DND-41 (cell line): ENCODE data around the gene C2CD2.

Source experiments
- ATAC-seq: fragments of 200-7000 bp; cut with Tn5 transposase; 3 replicates; pipeline ENCODE4 v1.9.1; 2021; ENCODE audit warnings: low read depth; ENCODE audit not compliant: insufficient read depth
- DNase-seq: peaks from one replicate; pipeline ENCODE4 v3.0.0-alpha.2; 2020
- H2AFZ ChIP-seq: 2 replicates; pipeline ENCODE4 v1.6.0; 2012; ENCODE audit warnings: low read depth, low read length
- H3K27ac ChIP-seq: 2 replicates; pipeline ENCODE4 v1.5.1; 2012; ENCODE audit warnings: low read length, inconsistent platforms
- H3K27me3 ChIP-seq: fragments of 200-600 bp; sonication (generic); 2 replicates; pipeline ENCODE4 v1.6.0; 2012; ENCODE audit warnings: low read length, mild to moderate bottlenecking, inconsistent platforms; ENCODE audit not compliant: insufficient read depth, poor library complexity
- H3K36me3 ChIP-seq: 2 replicates; pipeline ENCODE4 v1.5.1; 2012; ENCODE audit warnings: low read length, inconsistent platforms; ENCODE audit not compliant: insufficient read depth
- H3K4me1 ChIP-seq: 2 replicates; pipeline ENCODE4 v1.5.1; 2012; ENCODE audit warnings: mild to moderate bottlenecking, low read length; ENCODE audit not compliant: insufficient read depth
- H3K4me2 ChIP-seq: 2 replicates; pipeline ENCODE4 v1.6.0; 2012; ENCODE audit warnings: mild to moderate bottlenecking, moderate library complexity, low read length, inconsistent platforms; ENCODE audit not compliant: insufficient read depth
- H3K4me3 ChIP-seq, 2 experiments: fragments of 200-600 bp in 1 of 2; shearing (Covaris generic) in 1 of 2; 2 replicates each; pipeline ENCODE4 v1.5.1; 2012 to 2016; ENCODE audit warnings: inconsistent platforms in 2 of 2, low read length in 2 of 2, mild to moderate bottlenecking in 2 of 2, low read depth in 1 of 2, moderate library complexity in 1 of 2
- H3K79me2 ChIP-seq: 2 replicates; pipeline ENCODE4 v1.6.0; 2012; ENCODE audit warnings: low read length, inconsistent platforms; ENCODE audit not compliant: insufficient read depth
- H3K9ac ChIP-seq: 2 replicates; pipeline ENCODE4 v1.6.0; 2012; ENCODE audit warnings: low read depth, mild to moderate bottlenecking, inconsistent platforms, low read length, moderate library complexity
- H3K9me3 ChIP-seq: 2 replicates; pipeline ENCODE4 v1.5.1; 2012; ENCODE audit warnings: low read length, moderate library complexity, mild to moderate bottlenecking, inconsistent platforms; ENCODE audit not compliant: insufficient read depth, severe bottlenecking
- H4K20me1 ChIP-seq: 2 replicates; pipeline ENCODE4 v1.6.0; 2012; ENCODE audit warnings: low read length; ENCODE audit not compliant: insufficient read depth
- EZH2 ChIP-seq: IDR thresholded peaks from 3 replicates; pipeline ENCODE4 v1.6.1; 2012; ENCODE audit warnings: borderline replicate concordance, low read depth, mild to moderate bottlenecking, moderate library complexity, low read length, inconsistent platforms; ENCODE audit not compliant: severe bottlenecking
- TF ChIP-seq, protein P1 (sequence below): IDR thresholded peaks from 2 replicates; pipeline ENCODE4 v1.5.1; 2012; ENCODE audit warnings: borderline replicate concordance, low read length, moderate library complexity, mild to moderate bottlenecking; ENCODE audit not compliant: poor library complexity, severe bottlenecking; ENCODE audit errors: extremely low read depth

C2CD2 gene

DNA sequence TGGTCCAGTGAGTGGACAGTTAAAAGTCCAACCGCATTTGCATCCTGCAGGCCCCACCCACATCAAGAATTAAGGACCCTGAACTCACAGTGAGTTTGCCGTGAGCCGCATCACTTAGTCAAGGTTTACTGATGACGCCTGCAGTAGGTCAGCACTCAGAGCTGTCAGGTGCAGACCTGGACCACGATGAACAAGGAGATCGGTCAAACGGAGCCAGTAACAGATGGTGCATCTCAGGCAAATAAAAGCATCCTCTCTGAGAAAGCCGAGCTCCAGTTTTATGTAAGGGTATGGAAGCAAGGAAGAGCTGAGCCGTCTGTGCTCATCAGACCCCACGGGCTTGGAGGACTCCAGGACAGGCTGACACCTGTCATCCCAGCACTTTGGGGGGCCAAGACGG is 79.2 kb downstream of the C2CD2 start:
- no peak for DNase-seq
- Histone ChIP-seq H3K36me3 (peaks cover 26% of the 10 kb centered on the region), H3K4me3 (no peak overlapping the region), H3K4me2 (no peak overlapping the region), H3K9ac (no peak overlapping the region), H3K27ac (no peak overlapping the region), H4K20me1 (peaks cover 19% of the 10 kb centered on the region; the same call in 1 of the 2 replicates), H3K79me2 (peaks cover 86% of the 10 kb centered on the region), H3K9me3 (no peaks in the 10 kb centered on the region), H3K27me3 (no peaks in the 10 kb centered on the region), H2AFZ (no peak overlapping the region), H3K4me1 (peaks cover 21% of the 10 kb centered on the region)
- no peak for TF ChIP-seq EZH2
- TF ChIP-seq, protein P1, sequence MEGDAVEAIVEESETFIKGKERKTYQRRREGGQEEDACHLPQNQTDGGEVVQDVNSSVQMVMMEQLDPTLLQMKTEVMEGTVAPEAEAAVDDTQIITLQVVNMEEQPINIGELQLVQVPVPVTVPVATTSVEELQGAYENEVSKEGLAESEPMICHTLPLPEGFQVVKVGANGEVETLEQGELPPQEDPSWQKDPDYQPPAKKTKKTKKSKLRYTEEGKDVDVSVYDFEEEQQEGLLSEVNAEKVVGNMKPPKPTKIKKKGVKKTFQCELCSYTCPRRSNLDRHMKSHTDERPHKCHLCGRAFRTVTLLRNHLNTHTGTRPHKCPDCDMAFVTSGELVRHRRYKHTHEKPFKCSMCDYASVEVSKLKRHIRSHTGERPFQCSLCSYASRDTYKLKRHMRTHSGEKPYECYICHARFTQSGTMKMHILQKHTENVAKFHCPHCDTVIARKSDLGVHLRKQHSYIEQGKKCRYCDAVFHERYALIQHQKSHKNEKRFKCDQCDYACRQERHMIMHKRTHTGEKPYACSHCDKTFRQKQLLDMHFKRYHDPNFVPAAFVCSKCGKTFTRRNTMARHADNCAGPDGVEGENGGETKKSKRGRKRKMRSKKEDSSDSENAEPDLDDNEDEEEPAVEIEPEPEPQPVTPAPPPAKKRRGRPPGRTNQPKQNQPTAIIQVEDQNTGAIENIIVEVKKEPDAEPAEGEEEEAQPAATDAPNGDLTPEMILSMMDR, result no peak
- no peak for ATAC-seq

DNA sequence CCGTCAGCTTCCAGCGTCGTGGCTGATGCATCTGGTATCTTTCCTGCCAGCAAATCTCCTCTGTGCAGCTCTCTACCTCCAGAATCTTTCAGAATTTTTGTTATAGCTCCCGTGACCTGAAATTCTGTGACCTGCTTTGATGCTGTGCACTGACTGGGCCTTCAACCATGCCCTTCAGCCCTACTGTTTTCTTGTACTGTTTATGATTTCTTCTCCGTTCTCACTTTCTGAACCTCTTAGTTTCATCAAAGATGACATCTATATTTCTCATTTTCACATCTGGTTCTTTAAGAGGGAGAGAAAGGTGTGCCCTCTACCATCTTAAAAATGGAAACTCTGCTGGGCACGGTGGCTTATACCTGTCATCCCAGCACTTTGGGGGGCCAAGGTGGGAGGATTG is 80.4 kb downstream of the C2CD2 start:
- Histone ChIP-seq H3K79me2 (peaks cover 87% of the 10 kb centered on the region), H3K4me3 (no peak overlapping the region), H2AFZ (no peak overlapping the region), H3K9ac (no peak overlapping the region), H4K20me1 (peaks cover 19% of the 10 kb centered on the region; the same call in 1 of the 2 replicates), H3K36me3 (peaks cover 26% of the 10 kb centered on the region), H3K4me1 (peaks cover 21% of the 10 kb centered on the region), H3K27me3 (no peaks in the 10 kb centered on the region), H3K4me2 (no peak overlapping the region), H3K27ac (no peak overlapping the region), H3K9me3 (no peaks in the 10 kb centered on the region)
- DNase-seq (no peak), ATAC-seq (no peak)
- TF ChIP-seq, protein P1, result no peak
- no peak for TF ChIP-seq EZH2

DNA sequence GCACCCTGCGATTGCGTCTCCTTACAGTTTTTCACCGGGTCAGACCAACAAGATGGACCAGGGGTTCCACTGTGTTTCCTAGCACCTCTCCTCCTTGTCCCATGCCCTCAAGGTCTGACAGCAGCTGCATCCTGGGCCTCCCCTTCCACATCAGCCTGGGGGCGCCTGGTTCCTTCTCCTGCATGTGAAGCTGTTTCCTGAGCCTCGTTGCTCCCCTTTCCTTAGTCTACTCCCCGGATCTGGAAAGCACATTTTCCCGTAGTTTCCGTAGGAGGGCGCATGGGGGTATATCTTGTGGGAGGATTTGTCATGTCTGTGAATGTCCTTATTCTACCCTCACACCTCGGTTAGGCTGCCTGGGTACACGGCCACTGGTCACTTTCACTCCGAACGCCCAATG is 80.8 kb downstream of the C2CD2 start:
- peaks cover 19% of the 10 kb centered on the region for H3K4me1 ChIP-seq

More for the DNA sequence above, 80.8 kb downstream of the C2CD2 start:
- no peak for TF ChIP-seq EZH2
- TF ChIP-seq, protein P1, result no peak
- Histone ChIP-seq H4K20me1 (peaks cover 19% of the 10 kb centered on the region; the same call in 1 of the 2 replicates), H3K4me2 (no peak overlapping the region), H3K9ac (no peak overlapping the region), H3K36me3 (peaks cover 26% of the 10 kb centered on the region), H2AFZ (no peak overlapping the region), H3K9me3 (no peaks in the 10 kb centered on the region), H3K27me3 (no peaks in the 10 kb centered on the region), H3K79me2 (peaks cover 86% of the 10 kb centered on the region), H3K27ac (no peak overlapping the region), H3K4me3 (no peak overlapping the region)
- ATAC-seq (no peak), DNase-seq (no peak)
